B cell (primary cell): ENCODE data around the gene CD300LB.

Experiments used
- EZH2 ChIP-seq: IDR thresholded peaks from 2 replicates; pipeline ENCODE4 v1.6.1; 2012; ENCODE audit warnings: borderline replicate concordance, low read depth, mild to moderate bottlenecking, moderate library complexity, low read length; ENCODE audit not compliant: insufficient read depth, poor library complexity, severe bottlenecking
- TF ChIP-seq, protein P1 (sequence below): fragments of 200-600 bp; IDR thresholded peaks from one replicate; pipeline ENCODE4 v1.8.0; 2022; ENCODE audit warnings: antibody characterized with exemption, mild to moderate bottlenecking

DNA sequence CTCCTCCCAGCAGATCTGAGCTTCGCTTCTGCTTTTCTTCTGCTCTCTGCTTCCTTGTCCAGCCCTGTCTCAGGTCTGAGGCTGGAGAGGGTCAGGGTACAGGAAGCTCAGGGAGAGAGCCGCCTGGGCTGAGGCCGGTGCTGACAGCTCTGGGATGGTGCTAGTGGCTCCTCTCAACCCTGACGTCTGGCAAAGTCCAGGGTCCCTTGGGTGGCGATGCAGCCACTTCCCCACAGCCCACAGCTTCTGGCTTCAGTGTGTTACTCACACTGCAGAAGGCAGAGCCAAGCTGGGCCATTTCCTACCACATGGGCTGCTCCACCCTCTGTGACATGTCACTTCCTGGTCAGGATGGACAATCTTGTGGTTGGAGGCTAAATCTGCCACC lies 14.6 kb upstream of the CD300LB start, which contains the start of gene CD300C:
- TF ChIP-seq, protein P1, sequence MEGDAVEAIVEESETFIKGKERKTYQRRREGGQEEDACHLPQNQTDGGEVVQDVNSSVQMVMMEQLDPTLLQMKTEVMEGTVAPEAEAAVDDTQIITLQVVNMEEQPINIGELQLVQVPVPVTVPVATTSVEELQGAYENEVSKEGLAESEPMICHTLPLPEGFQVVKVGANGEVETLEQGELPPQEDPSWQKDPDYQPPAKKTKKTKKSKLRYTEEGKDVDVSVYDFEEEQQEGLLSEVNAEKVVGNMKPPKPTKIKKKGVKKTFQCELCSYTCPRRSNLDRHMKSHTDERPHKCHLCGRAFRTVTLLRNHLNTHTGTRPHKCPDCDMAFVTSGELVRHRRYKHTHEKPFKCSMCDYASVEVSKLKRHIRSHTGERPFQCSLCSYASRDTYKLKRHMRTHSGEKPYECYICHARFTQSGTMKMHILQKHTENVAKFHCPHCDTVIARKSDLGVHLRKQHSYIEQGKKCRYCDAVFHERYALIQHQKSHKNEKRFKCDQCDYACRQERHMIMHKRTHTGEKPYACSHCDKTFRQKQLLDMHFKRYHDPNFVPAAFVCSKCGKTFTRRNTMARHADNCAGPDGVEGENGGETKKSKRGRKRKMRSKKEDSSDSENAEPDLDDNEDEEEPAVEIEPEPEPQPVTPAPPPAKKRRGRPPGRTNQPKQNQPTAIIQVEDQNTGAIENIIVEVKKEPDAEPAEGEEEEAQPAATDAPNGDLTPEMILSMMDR, result no peak
- TF ChIP-seq EZH2, result no peak
